ENCODE measurements around the gene PLXNA4.

The PLXNA4 gene

GRCh38 chr7:132076301-132077035 lies 499.8 kb downstream of the PLXNA4 start:
- no peak for DNase-seq

- DNase-seq: no peak
These were observed 500.8 kb downstream of the PLXNA4 start for GRCh38 chr7:132075515-132075914.

GRCh38 chr7:132073920-132074589 lies 502.2 kb downstream of the PLXNA4 start:
- no peak for DNase-seq
